Tibial artery (tissue), 4 donors: ENCODE results near the gene PLLP.

Experiments
- DNase-seq, 2 donors: peaks; one replicate each; pipeline ENCODE4 v3.0.0-alpha.2; 2019
- H3K27ac ChIP-seq, 2 donors: fragments of 200-600 bp; sonication (generic) in 1 of 2; 1 replicate in 1 of 2; 2 replicates in 1 of 2; pipeline ENCODE4 v1.5.1; 2018 to 2019; ENCODE audit warnings: mild to moderate bottlenecking in 1 of 2
- H3K27me3 ChIP-seq, 2 donors: fragments of 200-600 bp; sonication (generic) in 1 of 2; one replicate each; pipeline versions ENCODE4 v1.5.1 to v1.6.0; 2016 to 2019
- H3K36me3 ChIP-seq, 3 donors: fragments of 200-600 bp; sonication (generic) in 2 of 3; one replicate each; pipeline ENCODE4 v1.5.1; 2016 to 2019; ENCODE audit warnings: mild to moderate bottlenecking in 2 of 3
- H3K4me1 ChIP-seq, 4 donors: fragments of 200-600 bp; sonication (generic) in 2 of 4; 1 replicate in 3 of 4; 2 replicates in 1 of 4; pipeline ENCODE4 v1.5.1; 2016 to 2019
- H3K4me3 ChIP-seq, 2 donors: fragments of 200-600 bp; sonication (generic) in 1 of 2; 1 replicate in 1 of 2; 2 replicates in 1 of 2; pipeline ENCODE4 v1.5.1; 2018 to 2019; ENCODE audit warnings: mild to moderate bottlenecking in 2 of 2
- H3K9me3 ChIP-seq, 3 donors: fragments of 200-600 bp; sonication (generic) in 1 of 3; one replicate each; pipeline ENCODE4 v1.5.1; 2016 to 2019
- CTCF ChIP-seq, 2 experiments: fragments of 200-600 bp in 1 of 2; fragments of 450-650 bp in 1 of 2; IDR thresholded peaks; one replicate each; pipeline ENCODE4 v1.5.1; 2017 to 2019; ENCODE audit warnings: antibody characterized with exemption in 2 of 2, mild to moderate bottlenecking in 1 of 2, moderate library complexity in 1 of 2
- intact Hi-C: fragments of 100-400 bp; cut with DNase I; formaldehyde crosslinking; loops from one replicate; pipeline ENCODE4 v1.15.0; 2023; ENCODE audit warnings: low total_unique reads

The PLLP gene

GRCh38 chr16:57240851-57241250 is 43.6 kb downstream of the PLLP start:
- TF ChIP-seq CTCF (IDR thresholded peaks at IDR 0.05) = no peak
- H3K4me3 ChIP-seq = no peak overlapping the region
- peaks cover 29 to 42% (median 29%) of the 10 kb centered on the region in 3 donors for H3K36me3 ChIP-seq
- no peaks in the 10 kb centered on the region for H3K27me3 ChIP-seq
- DNase-seq = no peak
- no peaks in the 10 kb centered on the region for H3K9me3 ChIP-seq
- intact Hi-C loops = no loop called here
- H3K27ac ChIP-seq = no peak overlapping the region
- peaks cover 0 to 10% (median 3%) of the 10 kb centered on the region in 4 donors for H3K4me1 ChIP-seq

GRCh38 chr16:57239107-57239506 is 45.4 kb downstream of the PLLP start:
- H3K4me3 ChIP-seq = no peak overlapping the region
- no peak overlapping the region for H3K27ac ChIP-seq
- H3K9me3 ChIP-seq = no peaks in the 10 kb centered on the region
- no peaks in the 10 kb centered on the region for H3K27me3 ChIP-seq
- intact Hi-C loops = no loop called here
- DNase-seq = no peak
- peaks cover 45 to 59% (median 46%) of the 10 kb centered on the region in 3 donors for H3K36me3 ChIP-seq
- H3K4me1 ChIP-seq = peaks cover 0 to 2% (median under 1%) of the 10 kb centered on the region in 4 donors
- no peak for TF ChIP-seq CTCF (IDR thresholded peaks at IDR 0.05)

GRCh38 chr16:57238682-57239081 is 45.8 kb downstream of the PLLP start:
- Histone ChIP-seq H3K9me3 (no peaks in the 10 kb centered on the region), H3K27ac (no peak overlapping the region), H3K4me3 (no peak overlapping the region), H3K27me3 (no peaks in the 10 kb centered on the region), H3K4me1 (no peaks in the 10 kb centered on the region), H3K36me3 (peaks cover 50 to 64% (median 50%) of the 10 kb centered on the region in 3 donors)
- DNase-seq = no peak
- no peak for TF ChIP-seq CTCF (IDR thresholded peaks at IDR 0.05)
- intact Hi-C loops = no loop called here

GRCh38 chr16:57236022-57236350 is 48.5 kb downstream of the PLLP start:
- Histone ChIP-seq H3K9me3 (no peaks in the 10 kb centered on the region), H3K4me3 (no peak overlapping the region), H3K4me1 (no peaks in the 10 kb centered on the region), H3K36me3 (peaks cover 74 to 91% (median 77%) of the 10 kb centered on the region in 3 donors), H3K27me3 (no peaks in the 10 kb centered on the region), H3K27ac (no peak overlapping the region)
- TF ChIP-seq CTCF (IDR thresholded peaks at IDR 0.05) = no peak
- no peak for DNase-seq
- intact Hi-C loops = no loop called here

- no peak for TF ChIP-seq CTCF (IDR thresholded peaks at IDR 0.05)
- H3K27ac ChIP-seq = no peak overlapping the region
- DNase-seq = no peak
These were observed 49.1 kb downstream of the PLLP start for GRCh38 chr16:57235128-57236021.

More at GRCh38 chr16:57235128-57236021, 49.1 kb downstream of the PLLP start:
- Histone ChIP-seq H3K36me3 (peaks cover 81 to 95% (median 84%) of the 10 kb centered on the region in 3 donors), H3K27me3 (no peaks in the 10 kb centered on the region), H3K4me3 (no peak overlapping the region), H3K9me3 (no peaks in the 10 kb centered on the region), H3K4me1 (no peaks in the 10 kb centered on the region)
- intact Hi-C loops = no loop called here
